HG03103 (cell line): Measurements from ENCODE around the gene HOXC10.

Source experiments
- ATAC-seq: cut with Tn5 transposase; IDR thresholded peaks from one replicate; pipeline ENCODE4 v1.9.1; 2021; ENCODE audit warnings: low read depth; ENCODE audit not compliant: unreplicated experiment

The HOXC10 gene

GRCh38 chr12:53984901-53985691 is at the start of gene HOXC10:
TSS of gene HOXC10 (plus strand) at chr12:53985146. CDS start at chr12:53985260, 114 bp downstream.
- no peak for ATAC-seq

- ATAC-seq, result no peak
These were observed 49.3 kb upstream of the HOXC10 start for GRCh38 chr12:53935383-53936341.

GRCh38 chr12:53937099-53937498 is 47.8 kb upstream of the HOXC10 start:
- ATAC-seq, result no peak

GRCh38 chr12:53937596-53938325 is 47.2 kb upstream of the HOXC10 start:
- no peak for ATAC-seq

GRCh38 chr12:53938326-53939140 is 46.4 kb upstream of the HOXC10 start, which contains the start of gene HOXC13:
TSS of gene HOXC13 (plus strand) at chr12:53938831. CDS start at chr12:53938907, 76 bp downstream.
- ATAC-seq, result no peak

GRCh38 chr12:53939141-53940108 is 45.5 kb upstream of the HOXC10 start:
- ATAC-seq, result no peak

- no peak for ATAC-seq
These were observed 44.4 kb upstream of the HOXC10 start for GRCh38 chr12:53940443-53941014.

GRCh38 chr12:53941187-53941586 is 43.8 kb upstream of the HOXC10 start:
- ATAC-seq, result no peak

- no peak for ATAC-seq
These were observed 43.2 kb upstream of the HOXC10 start for GRCh38 chr12:53941750-53942149.

- ATAC-seq, result no peak
These were observed 42.4 kb upstream of the HOXC10 start for GRCh38 chr12:53942467-53942997.

GRCh38 chr12:53944209-53944608 is 40.7 kb upstream of the HOXC10 start:
- ATAC-seq, result no peak

GRCh38 chr12:53944907-53945847 is 39.8 kb upstream of the HOXC10 start:
- no peak for ATAC-seq

- ATAC-seq, result no peak
These were observed 37.2 kb upstream of the HOXC10 start for GRCh38 chr12:53947743-53948142.

- ATAC-seq, result no peak
These were observed 36.0 kb upstream of the HOXC10 start for GRCh38 chr12:53948650-53949593.

- ATAC-seq, result no peak
These were observed 35.1 kb upstream of the HOXC10 start for GRCh38 chr12:53949631-53950436.
